HG02885 (cell line): Measurements from ENCODE around the gene PITPNM1.
"Not testable (repeated sequence)": the region's sequence is repeated elsewhere in the genome, so short reads cannot be mapped to it uniquely, and the experiment has no call there.

ENCODE experiments used
- ATAC-seq: cut with Tn5 transposase; IDR thresholded peaks from one replicate; pipeline ENCODE4 v1.9.1; 2021; ENCODE audit warnings: mild to moderate bottlenecking; ENCODE audit not compliant: unreplicated experiment, poor library complexity

Gene PITPNM1

DNA sequence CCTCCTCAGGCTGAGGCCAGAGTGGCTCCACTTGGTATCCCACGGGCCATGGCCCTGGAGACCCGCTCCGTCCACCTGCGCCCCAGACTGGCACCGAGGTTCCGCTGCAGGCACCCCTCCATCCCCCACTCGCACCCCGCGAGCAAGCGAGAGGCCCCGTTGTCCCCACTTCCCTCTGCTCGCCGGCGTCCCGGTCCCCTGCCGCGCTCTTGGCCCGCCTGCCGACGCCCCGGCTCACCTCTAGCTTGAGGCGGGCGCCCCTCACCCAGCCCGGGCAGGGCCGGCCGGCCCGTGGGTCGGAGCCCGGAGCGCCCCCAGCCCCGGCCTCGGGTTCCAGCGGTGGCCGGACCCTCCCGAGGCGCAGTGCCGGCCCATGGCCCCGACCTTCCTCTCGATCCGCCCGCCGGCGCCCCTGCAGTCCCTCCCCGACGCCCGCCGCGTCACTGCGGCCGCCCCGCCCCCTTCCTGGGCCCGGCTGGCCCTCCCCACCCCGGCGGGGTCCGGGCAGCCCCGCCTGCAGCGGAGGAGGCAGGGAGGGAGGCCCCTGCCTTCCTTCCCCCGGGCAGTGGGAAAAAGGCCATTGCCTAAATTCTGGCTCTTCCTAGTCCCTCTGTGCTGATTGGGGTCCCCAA is at the start of gene PITPNM1:
PITPNM1 (minus strand) TSS at position 414 of the 632 bp plus-strand sequence. CDS start 1,183 bp downstream, outside the sequence.
- ATAC-seq, result peak; percentile 20

DNA sequence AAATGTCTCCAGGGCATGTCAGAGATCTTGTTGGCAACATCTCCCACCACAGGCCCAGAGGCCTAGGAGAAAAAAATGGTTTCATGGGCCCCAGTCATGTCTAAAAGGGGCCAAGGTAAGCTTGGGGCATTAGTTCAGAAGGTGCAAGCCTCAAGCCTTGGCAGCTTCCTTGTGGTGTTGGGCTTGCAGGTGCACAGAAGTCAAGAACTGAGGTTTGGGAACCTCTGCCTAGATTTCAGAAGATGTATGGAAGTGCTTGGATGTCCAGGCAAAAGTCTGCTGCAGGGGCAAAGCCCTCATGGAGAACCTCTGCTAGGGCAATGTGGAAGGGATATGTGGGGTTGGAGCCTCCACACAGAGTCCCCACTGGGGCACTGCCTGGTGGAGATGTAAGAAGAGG is 46.5 kb upstream of the PITPNM1 start:
- ATAC-seq, result not testable (repeated sequence)

DNA sequence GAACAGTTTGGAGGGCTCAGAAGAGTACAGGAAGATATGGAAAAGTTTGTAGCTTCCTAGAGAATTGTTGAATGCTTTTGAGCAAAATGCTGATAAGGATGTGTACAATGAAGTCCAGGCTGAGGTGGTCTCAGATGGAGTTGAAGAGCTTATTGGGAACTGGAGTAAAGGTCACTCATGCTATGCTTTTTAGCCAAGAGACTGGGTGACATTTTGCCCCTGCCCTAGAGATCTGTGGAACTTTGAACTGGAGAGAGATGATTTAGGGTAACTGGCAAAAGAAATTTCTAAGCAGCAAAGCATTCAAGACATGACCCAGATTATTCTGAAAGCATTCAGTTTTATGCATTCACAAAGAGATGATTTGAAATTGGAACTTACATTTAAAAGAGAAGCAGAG is 46.0 kb upstream of the PITPNM1 start:
- no peak for ATAC-seq

DNA sequence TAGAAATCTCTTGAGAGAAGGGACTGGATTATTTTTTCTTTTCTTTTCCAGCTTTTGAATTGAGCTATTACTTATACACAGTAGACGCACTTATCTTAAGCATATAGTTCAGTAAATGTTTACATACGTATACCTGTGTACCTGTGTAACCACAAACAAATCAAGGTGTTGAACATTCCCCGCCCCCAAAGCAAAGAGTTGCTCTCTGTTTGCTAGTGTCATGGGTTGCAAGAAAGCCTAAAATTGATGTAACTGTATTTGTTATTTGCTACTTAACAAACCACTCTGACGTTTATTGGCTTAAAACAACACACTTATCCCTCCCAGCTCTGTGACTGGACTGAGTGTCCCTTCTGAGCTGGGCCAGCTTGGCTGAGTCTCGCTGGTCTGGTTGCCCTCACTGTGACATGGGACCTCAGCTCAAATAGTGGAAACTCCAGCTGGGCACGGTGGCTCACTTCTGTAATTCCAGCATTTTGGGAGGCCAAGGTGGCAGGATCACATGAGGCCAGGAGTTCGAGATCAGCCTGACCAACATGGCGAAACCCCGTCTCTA is 43.5 kb upstream of the PITPNM1 start:
- ATAC-seq, result no peak

DNA sequence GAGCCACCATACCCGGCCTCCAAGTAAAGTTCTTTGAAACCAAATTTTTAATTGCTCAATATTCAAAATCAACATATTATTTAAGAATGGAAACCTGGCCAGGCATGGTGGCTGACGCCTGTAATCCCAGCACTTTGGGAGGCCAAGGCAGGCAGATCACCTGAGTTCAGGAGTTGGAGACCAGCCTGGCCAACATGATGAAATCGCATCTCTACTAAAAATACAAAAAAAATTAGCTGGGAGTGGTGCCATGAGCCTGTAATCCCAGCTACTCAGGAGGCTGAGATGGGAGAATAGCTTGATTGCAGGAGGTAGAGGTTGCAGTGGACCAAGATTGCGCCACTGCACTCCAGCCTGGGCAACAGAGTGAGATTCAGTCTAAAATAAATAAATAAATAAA is 42.9 kb upstream of the PITPNM1 start:
- not testable (repeated sequence) for ATAC-seq

DNA sequence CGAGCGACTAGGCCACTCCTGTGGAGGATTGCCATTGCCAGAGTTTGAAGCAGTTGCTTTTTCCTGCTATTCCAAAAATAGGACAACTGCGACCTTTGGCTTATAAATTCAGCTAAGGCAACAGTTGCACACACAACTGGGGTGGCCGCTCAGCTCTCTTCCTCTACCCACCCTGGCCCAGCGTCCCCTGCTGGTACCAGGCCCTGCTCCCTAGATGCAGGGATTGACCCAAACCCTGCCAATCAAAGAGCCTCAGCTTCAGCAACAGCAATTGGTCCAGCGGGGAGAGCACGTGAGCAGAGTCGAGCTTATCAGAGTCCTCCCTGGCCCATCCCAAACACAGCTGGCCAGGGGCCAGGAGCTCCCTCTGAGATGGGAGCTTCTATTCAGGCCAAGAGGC is 40.1 kb upstream of the PITPNM1 start:
- ATAC-seq, result no peak

DNA sequence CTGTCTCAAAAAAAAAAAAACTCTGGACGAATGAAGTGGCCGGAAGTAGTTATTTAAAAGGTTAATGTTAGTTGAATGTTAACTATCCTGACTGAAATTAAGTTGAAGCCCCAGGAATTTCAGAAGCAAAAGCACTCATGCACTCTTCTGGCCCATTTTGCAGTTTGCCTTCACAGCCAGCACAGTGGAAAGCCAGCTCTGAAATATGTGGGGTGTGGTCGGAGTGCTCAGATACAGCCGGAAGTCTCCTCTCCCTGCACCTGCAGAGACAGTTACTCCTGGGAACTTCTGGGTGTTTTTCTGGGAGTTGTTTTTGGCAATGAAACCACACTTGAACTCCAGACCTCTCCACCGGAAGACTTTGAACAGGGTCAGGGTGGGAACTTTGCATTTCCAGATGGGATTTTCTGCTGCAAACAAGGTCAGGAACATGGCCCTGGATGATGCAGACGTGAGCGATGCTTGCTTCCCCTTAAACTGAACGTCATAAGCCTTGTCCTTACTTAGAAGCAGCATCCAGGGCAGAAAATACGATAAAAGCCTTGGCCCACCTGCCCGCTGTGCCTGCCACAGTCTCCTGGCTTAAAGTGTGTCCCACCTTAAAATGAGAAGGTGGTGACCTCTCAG is 39.6 kb upstream of the PITPNM1 start:
- ATAC-seq, result no peak

DNA sequence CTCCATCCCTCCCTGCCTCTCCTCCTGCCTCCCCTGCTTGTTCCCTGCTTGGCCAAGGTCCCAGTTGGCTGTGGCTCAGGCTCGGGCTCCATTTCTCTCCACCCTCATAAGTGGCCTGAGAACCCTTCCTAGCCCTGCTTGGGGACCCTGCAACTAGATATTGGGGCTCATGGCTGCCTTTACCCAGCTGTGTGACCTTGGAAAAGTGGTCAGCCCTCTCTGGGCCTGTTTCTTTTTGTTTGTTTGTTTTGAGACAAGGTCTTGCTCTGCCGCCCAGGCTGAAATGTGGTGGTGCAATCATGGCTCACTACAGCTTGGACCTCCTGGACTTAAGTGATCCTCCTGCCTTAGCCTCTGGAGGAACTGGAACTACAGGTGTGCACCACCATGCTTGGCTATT is 38.4 kb upstream of the PITPNM1 start:
- no peak for ATAC-seq

DNA sequence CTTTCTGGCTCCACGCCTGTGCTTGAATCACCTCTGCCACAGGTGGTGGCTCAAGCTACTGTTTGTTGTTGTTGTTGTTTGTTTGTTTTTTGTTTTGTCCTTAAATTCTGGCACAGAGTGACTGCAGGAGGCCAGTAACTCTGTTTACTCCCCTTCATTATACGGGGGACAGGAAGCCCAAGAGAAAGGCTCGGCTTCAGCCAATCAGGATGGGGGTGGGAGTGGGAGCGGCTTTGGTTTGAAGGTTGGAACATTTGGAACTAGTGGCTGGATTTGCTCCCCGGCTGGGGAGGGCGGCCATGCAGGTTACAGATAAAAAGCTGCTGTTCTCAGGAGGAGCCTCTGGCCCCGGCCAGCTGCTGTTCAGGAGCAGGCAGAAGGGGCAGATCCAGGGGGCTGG is 37.8 kb upstream of the PITPNM1 start:
- ATAC-seq, result no peak

DNA sequence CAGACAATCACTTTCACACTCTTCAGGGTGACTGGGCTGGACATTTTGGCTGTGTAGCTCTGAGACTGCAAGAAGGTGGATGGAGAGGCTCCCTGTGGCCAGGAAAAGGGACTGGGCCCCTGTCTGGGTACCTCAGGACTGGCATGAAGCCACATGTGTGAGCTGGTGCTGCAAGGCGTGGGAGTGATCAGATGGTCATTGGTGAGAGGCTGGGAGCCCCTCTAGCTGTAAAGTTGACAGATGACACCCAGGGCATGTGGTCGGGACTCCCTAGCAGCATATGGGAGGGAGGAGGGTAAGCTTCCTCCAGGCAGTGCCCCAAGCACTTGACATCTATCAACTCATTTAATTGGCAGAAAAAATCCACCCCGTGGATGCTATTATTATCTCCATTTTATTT is 37.0 kb upstream of the PITPNM1 start:
- ATAC-seq, result no peak

DNA sequence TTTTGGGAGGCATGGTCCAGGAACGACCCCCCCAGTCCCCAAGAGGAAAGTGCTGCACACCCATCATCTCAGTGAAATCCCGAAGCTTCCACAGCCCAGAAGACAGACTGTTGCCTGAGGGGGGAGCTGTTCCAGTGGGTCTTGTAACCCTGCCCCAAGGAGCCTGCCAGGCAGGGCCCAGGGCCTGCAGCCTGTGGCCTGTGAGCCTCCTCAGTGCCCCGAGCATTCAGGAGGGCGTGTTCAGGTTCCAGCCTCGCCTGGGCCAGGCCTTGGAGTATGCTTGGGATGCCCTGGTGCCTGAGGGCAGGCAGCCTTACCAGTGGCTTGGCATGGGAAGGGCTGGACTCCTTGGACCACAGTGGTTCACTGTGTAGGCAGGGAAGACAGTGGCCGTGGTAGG is 36.0 kb upstream of the PITPNM1 start:
- ATAC-seq, result no peak

DNA sequence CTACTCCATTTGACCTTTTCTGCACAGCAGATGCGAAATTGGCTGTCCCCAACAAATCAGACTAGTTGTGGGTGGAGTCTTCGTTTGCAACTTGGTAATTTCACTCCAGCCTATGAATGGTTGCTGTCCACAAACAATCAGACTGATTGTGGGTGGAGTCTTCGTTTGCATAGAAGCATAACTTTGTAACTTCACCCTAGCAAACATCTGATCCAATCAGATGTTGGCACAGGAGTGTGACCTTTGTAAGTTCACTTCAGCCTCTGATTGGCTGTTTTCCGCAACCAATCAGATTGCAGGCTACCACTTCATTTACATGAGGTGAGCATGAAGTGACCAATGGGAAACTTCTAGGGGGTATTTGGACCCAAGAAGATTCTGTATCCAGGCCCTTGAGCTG is 34.4 kb upstream of the PITPNM1 start:
- no peak for ATAC-seq

DNA sequence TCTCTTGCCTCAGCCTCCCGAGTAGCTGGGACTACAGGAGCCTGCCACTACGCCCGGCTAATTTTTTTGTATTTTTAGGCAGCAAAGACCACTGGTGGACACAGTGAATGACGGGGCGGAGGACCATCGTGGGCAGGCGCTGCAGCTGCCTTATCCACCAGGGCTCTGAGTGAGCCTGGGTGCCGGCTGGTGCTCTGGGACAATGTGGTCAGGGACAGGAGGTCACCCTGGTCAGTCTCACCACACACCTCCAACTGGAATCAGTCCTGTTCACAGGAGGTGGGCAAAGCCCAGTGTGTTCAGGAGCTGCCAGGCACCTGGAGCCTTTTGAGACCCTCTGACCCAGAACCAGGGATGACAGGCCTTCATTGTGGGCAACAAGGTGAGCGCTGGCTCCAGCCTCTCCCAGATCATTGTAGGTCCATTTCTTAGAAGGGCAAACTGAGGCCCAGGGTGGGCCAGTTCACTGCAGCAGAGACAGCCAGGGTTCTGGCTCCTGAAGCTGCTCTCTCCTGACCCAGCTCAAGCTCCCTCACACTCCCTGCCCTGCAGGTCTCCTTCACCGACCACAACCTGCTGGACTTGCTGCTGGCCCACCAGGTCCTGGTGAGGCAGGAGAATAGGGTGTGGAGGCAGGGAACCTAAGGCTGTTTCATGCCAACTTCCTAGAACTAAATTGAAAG is 33.8 kb upstream of the PITPNM1 start:
- no peak for ATAC-seq

DNA sequence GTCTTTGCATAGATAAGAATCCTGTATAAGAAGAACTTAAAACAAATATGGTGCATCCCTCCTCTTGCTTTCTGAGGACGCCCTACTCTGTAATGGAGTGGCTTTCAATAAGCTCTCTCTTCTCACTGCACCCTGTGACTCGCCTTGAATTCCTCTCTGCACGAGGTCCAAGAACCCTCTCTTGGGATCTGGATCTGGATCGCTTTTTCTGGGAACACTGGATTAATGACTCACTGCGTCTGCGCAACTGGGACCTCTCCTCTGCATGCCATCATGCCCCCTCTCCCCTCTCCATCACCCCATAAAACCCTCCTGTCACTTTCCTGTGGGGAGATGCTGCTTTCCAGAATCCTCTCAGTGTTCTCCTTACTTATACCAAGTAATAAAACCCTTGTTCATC is 33.1 kb upstream of the PITPNM1 start:
- no peak for ATAC-seq

DNA sequence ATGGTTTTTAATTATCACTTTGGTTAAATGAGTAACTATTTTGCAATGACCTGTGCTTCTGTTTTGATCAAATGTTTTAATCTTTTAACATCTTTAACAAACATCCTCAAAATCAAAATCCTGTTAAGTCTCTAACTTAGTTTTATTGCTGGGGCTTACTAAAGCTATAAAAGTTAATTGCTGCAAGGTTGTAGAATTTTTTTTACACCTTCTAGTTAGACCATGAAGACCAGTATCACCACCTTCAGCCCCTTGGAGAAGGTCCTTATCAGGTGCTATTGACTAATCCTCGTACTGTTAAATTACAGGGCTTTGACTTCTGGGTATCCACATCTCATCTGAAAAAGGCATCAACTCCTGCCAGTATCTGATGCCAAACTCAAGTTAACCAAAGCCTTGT is 30.4 kb upstream of the PITPNM1 start:
- no peak for ATAC-seq

DNA sequence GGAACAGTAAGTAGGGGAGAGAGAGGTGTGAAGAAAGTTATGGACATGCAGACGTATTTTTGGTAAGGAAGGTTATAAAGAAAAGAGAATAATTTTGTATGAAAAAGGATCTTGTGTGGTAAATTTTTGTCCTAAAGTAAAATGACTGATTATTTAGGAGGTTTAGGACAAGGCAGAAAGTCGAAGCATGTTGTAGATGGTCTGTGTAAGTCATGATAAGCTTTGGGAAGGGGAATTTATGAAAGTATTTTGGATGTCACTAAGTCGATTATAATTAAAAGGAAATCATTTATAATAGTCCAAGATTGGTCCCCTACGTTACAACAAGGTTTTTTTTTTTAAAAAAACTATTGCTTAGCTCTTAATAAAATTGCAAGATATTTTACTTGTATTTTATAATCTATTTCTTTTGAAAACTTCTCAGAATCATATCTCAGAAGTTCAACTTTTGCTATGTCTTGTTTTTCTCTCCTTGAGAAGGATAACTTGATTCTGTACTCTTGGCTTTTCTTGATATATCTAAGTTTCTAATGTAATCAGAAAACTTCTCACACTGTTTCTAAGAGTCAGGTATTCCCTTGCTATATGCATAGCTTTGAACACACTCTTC is 29.0 kb upstream of the PITPNM1 start:
- no peak for ATAC-seq

DNA sequence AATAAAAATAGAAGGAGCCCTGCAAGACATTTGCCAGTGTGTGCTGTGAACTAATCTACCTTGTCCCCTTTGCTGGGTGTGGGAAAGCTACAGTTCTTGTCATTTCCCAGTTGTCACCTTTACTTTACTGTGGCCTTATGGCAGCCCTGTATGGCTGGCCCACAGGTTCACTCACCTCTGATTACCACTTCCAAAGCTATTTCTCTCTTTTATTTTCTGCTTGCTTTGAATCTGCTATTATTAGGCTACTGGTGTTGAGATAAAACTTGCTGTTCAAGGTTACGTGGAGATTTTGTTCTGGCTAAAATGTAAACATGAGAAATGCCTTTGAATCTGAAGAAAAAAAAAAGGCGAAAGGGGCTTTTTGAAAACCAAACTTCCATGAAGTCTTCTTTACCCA is 27.7 kb upstream of the PITPNM1 start:
- no peak for ATAC-seq

DNA sequence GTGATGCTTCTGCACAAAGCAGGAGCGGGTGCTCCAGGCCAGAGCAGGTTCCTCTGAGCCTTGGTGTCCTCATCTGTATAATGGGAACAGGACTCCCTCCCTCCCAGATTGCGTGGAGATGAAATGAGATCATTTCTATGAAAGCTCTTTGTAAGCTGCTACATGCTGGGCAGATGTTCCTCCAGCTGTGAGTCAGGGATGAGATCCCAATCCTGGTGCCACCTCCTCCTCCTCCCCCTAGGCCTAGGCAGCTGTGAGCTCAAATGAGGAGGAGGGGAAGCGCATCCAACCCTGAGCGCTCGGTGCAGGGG is 25.1 kb upstream of the PITPNM1 start:
- ATAC-seq, result no peak

DNA sequence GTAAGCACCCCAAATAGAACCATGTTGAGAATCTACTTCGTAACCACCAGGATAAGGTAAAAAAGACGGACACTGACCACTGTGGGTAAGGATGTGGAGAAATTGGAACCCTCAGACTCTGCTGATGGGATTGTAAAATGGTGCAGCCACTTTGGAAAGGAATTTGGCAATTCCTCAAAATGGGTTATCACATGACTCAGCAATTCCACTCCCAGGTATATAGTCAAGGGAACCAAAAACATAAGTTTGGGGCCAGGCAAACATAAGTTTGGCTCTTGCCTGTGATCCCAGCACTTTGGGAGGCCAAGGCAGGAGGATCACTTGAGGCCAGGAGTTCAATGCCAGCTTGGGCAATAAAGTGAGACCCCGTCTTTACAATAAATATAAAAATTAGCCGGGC is 23.2 kb upstream of the PITPNM1 start:
- ATAC-seq, result no peak

DNA sequence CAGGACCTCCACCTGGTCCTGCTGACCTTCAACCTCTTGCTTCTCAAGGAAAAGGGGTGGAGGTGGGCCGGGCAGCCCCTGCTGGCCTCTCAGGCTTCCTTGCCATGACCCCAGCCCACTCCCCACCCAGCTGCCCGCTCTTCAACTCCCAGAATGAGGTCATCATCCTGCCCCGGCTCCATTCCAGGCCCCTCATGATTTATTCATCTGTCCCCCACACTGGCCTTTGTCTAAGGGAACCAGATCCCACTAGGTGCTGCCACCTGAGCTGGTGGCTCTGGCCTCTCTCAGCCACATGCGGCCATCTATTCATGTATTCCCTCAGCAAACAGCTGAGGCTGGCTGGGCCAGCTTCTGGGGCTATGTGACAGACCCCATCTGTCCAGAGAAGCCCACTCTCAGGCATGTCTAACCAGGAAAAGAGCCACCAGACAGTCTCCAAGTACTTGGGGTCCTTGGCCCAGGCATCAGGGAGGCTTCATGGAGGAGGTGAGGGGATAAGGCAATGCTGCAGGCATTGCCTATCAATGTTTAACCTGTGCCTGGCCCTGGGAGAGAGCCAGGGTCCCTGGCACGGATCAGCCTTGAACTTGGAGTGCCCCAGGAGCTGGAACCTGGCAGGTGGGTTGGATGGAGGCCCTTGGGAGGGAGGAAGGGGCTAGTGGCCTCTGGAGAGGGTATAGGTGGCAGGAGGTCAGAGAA is 20.3 kb upstream of the PITPNM1 start:
- ATAC-seq, result no peak

DNA sequence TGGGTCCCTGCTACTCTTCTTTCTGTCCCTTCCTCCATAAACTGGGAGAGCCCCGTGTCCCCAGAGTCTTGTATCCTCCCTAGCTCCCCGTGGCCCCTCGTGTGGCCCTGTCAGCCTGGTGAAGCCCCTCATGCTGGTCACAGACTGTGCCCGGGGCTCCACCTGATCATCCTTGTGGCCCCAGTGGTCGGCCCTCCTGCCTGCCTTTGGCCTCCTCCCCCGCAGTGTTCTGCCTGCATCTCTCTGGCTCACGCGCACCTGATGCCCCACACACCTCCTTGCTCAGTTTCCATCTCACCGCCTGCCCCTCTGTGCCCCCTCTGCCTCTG is 19.3 kb upstream of the PITPNM1 start:
- no peak for ATAC-seq
